ENCODE results near the gene SPAG16.
"Not testable (repeated sequence)": the region's sequence is repeated elsewhere in the genome, so short reads cannot be mapped to it uniquely, and the experiment has no call there.

SPAG16 gene

DNA sequence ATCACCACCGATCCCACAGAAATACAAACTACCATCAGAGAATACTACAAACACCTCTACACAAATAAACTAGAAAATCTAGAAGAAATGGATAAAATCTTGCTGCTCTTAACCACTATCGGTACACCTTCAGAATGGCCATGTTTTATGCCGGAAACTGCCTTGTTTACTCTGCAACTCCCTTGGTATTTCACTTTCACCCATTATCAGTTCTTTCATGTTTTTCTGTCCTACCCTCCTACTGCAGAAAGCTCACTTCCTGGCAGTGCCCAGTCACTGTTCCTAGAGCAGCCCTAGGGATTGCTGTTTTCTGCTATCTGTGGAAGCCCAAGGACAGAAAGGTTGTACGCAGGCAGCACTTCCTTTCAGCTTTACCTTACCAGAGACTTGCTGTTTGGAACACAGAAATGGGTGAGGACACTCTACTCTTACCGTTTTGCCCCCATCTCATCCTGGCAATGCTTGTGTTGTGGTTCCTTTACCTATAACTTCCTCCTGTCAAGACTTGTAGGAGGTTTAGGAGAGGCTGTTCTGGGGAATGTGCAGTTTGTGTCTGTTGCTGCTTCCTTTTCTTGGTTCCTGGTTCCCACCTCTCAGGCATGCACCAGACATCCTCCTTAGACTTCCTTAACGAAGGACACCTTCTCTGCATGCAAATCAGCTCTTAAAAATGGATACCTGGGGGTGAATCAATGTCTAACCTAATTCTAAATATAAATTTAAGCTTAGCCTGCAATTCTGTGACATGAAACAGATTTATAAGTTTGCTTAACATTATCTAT, 394.4 kb downstream of the SPAG16 start:
- no peak overlapping the region for H3K4me3 ChIP-seq

DNA sequence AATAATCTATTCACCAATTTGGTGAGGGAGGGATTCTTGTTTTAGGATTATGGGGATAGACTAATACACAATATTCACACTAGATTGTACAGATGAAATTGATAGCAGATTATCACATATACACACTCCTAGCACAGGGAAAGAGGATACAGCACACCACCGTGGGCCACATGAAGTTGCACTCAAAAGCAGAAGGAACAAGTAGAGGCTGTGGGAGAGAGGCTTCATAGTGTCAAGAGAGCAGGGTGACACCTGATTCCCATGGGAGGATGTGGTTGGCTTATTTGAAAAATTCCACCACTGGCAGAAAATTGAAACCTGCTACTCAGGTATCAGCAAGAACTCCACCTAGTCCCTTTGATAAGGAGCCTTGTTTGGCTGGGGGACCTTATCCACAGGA, 395.6 kb downstream of the SPAG16 start:
- H3K9ac ChIP-seq, result no peak overlapping the region
- no peaks in the 10 kb centered on the region for H3K36me3 ChIP-seq
- no peaks in the 10 kb centered on the region for H4K20me1 ChIP-seq
- H3K27ac ChIP-seq, result no peak overlapping the region
- no peak for TF ChIP-seq Cebpa-rat (IDR thresholded peaks at IDR 0.05)
- H3K9me3 ChIP-seq, result no peaks in the 10 kb centered on the region
- H3K27me3 ChIP-seq, result no peaks in the 10 kb centered on the region
- H3K4me1 ChIP-seq, result no peaks in the 10 kb centered on the region
- no peak overlapping the region for H3K4me2 ChIP-seq
- H3K4me3 ChIP-seq, result no peak overlapping the region

More for the DNA sequence above, 394.4 kb downstream of the SPAG16 start:
- no peak overlapping the region for H3K27ac ChIP-seq
- no peaks in the 10 kb centered on the region for H4K20me1 ChIP-seq
- no peaks in the 10 kb centered on the region for H3K9me3 ChIP-seq
- TF ChIP-seq Cebpa-rat (IDR thresholded peaks at IDR 0.05), result no peak
- H3K9ac ChIP-seq, result no peak overlapping the region
- no peak overlapping the region for H3K4me2 ChIP-seq
- H3K27me3 ChIP-seq, result no peaks in the 10 kb centered on the region
- H3K36me3 ChIP-seq, result no peaks in the 10 kb centered on the region
- no peaks in the 10 kb centered on the region for H3K4me1 ChIP-seq

DNA sequence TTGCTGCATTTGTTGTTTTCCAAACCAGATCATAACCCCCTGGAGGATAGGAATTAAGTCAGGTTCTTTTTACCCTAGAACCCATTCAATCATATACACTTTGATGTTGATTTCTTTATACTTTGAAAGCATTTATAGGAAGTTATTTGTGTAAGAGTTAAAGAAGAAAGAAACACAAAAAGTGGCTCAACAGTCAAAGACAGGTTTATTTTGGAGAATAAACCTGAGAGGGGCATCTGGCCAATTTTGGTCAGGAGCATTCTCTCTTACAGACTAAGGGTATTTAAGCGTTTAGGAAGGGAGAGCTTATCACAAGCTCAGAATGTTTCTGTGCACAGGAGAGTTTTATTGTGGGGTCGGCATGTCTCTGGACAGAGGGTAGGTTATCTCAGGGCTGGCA, 398.0 kb downstream of the SPAG16 start:
- TF ChIP-seq Cebpa-rat (IDR thresholded peaks at IDR 0.05), result no peak
- no peaks in the 10 kb centered on the region for H3K4me1 ChIP-seq
- H3K9me3 ChIP-seq, result no peaks in the 10 kb centered on the region
- H3K27me3 ChIP-seq, result no peaks in the 10 kb centered on the region
- H3K4me2 ChIP-seq, result no peak overlapping the region
- H3K36me3 ChIP-seq, result no peaks in the 10 kb centered on the region
- H3K4me3 ChIP-seq, result no peak overlapping the region
- no peak overlapping the region for H3K27ac ChIP-seq
- no peaks in the 10 kb centered on the region for H4K20me1 ChIP-seq
- no peak overlapping the region for H3K9ac ChIP-seq

DNA sequence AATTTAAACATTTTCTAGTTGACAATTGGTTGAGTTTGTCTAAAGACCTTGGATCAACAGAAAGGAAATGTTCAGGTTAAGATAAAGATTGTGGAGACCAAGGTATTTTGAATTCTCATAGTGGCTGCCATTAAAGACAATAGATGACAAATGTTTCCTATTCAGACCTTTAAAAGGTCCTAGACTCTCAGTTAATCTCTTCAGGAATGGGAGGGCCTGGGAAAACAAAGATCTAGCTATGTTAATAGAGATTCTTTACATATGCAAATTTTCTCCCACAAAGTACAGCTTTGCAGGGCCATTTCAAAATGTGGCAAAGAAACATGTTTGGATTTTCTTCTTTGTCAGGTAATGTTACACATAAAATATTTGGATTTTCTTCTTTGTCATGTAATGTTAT, 403.9 kb downstream of the SPAG16 start:
- no peaks in the 10 kb centered on the region for H3K4me1 ChIP-seq
- no peaks in the 10 kb centered on the region for H3K36me3 ChIP-seq
- no peak overlapping the region for H3K4me2 ChIP-seq
- H3K4me3 ChIP-seq, result no peak overlapping the region
- H3K9ac ChIP-seq, result no peak overlapping the region
- no peak for TF ChIP-seq Cebpa-rat (IDR thresholded peaks at IDR 0.05)
- H4K20me1 ChIP-seq, result no peaks in the 10 kb centered on the region
- H3K27ac ChIP-seq, result no peak overlapping the region
- no peaks in the 10 kb centered on the region for H3K27me3 ChIP-seq
- no peaks in the 10 kb centered on the region for H3K9me3 ChIP-seq

DNA sequence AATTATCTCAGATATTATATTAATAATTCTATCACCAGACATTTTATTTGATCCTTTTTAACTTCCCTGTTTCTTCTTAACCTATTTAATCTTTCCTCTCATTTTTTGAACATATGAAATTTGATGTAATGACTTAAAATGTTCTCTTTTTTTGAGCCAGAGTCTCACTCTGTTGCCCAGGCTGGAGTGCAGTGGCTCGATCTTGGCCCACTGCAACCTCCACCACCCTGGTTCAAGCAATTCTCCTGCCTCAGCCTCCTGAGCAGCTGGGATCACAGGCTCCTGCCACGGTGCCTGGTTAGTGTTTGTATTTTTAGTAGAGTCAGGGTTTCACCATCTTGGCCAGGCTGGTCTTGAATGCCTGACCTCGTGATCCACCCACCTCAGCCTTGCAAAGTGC, 404.6 kb downstream of the SPAG16 start:
- not testable (repeated sequence) for H3K36me3 ChIP-seq, H3K4me3 ChIP-seq, H4K20me1 ChIP-seq, H3K4me1 ChIP-seq, H3K4me2 ChIP-seq, H3K9ac ChIP-seq, H3K27ac ChIP-seq, H3K9me3 ChIP-seq, H3K27me3 ChIP-seq

DNA sequence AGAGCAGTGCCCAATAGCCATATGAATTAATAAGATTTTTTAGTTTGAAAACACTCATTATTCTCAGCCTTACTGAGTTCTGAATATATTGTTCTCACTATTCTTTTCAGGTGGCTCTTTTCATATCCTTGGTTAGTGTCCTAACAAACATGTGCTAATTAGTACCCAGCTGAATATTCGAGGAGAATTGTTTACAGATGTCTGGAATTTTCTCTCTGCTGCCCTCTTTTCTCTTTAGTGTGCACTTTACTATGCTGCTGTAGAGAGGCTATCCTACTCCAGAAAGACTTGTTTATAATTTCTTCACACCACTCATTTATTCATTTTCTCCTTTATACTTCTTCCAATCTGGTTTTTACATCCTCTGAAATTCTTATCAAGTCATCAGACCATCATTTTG, 405.3 kb downstream of the SPAG16 start:
- H3K4me1 ChIP-seq, result no peaks in the 10 kb centered on the region
- no peaks in the 10 kb centered on the region for H3K9me3 ChIP-seq
- no peaks in the 10 kb centered on the region for H4K20me1 ChIP-seq
- H3K27me3 ChIP-seq, result no peaks in the 10 kb centered on the region
- H3K4me2 ChIP-seq, result no peak overlapping the region
- H3K27ac ChIP-seq, result no peak overlapping the region
- no peaks in the 10 kb centered on the region for H3K36me3 ChIP-seq
- no peak overlapping the region for H3K4me3 ChIP-seq
- no peak overlapping the region for H3K9ac ChIP-seq
- TF ChIP-seq Cebpa-rat (IDR thresholded peaks at IDR 0.05), result no peak

DNA sequence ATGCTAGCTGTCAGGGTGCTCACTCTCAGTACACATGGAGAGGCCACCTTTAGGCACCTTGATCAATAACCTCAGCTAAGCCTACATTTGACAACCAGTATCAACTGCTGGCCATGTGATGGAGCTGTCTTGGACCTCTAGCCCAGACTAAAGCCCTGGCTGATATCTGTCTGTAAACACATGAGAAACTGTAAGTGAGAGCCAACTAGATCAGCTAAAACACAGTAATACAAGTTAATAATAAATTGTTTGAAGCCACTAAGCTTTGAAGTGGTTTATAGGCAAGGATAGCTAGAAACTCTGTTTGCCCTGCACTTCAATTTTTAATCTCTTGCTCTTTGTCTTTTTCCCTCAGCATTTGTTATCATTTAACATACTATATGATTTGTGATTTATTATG, 407.1 kb downstream of the SPAG16 start:
- H3K36me3 ChIP-seq, result no peaks in the 10 kb centered on the region
- no peak overlapping the region for H3K4me3 ChIP-seq
- H3K9me3 ChIP-seq, result no peaks in the 10 kb centered on the region

DNA sequence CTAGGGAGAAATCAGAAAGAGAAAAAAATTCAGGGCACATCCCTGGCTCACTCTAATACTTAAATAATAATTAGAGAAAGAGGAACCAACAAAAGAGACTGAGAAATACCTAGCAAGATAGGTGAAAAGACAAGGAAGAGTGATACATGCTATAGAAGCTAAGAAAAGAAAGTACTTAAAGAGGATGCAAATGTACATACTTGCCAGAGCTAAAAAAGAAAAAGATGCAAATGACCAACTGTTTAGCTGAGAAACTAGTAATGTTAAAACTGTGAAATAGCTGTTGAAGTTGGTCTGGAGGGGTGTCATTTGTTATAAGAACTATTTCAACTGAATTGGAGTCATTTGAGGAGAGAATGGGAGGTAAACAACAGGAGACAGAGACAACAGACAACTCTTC, 412.2 kb downstream of the SPAG16 start:
- H3K4me1 ChIP-seq, result no peaks in the 10 kb centered on the region
- H3K27me3 ChIP-seq, result no peaks in the 10 kb centered on the region
- H4K20me1 ChIP-seq, result no peaks in the 10 kb centered on the region
- no peak overlapping the region for H3K9ac ChIP-seq
- H3K27ac ChIP-seq, result no peak overlapping the region
- H3K9me3 ChIP-seq, result peaks cover 3% of the 10 kb centered on the region
- H3K4me2 ChIP-seq, result no peak overlapping the region
- H3K4me3 ChIP-seq, result no peak overlapping the region
- no peak for TF ChIP-seq Cebpa-rat (IDR thresholded peaks at IDR 0.05)
- no peaks in the 10 kb centered on the region for H3K36me3 ChIP-seq

More for the DNA sequence above, 407.1 kb downstream of the SPAG16 start:
- no peak overlapping the region for H3K27ac ChIP-seq
- no peak for TF ChIP-seq Cebpa-rat (IDR thresholded peaks at IDR 0.05)
- no peaks in the 10 kb centered on the region for H3K4me1 ChIP-seq
- no peaks in the 10 kb centered on the region for H4K20me1 ChIP-seq
- H3K9ac ChIP-seq, result no peak overlapping the region
- no peaks in the 10 kb centered on the region for H3K27me3 ChIP-seq
- no peak overlapping the region for H3K4me2 ChIP-seq

DNA sequence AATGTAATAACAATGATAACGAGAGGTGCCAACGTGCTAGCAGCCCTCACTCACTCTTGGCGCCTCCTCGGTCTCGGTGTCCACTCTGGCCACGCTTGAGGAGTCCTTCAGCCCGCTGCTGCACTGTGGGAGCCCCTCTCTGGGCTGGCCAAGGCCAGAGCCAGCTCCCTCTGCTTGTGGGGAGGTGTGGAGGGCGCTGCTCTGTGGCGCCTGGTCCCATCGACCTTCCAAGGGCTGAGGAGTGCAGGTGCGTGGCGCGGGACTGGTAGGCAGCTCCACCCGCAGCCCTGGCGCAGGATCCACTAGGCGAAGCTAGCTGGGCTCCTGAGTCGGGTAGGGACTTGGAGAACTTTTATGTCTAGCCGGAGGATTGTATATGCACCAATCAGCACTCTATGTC, 417.1 kb downstream of the SPAG16 start:
- not testable (repeated sequence) for H4K20me1 ChIP-seq, H3K27ac ChIP-seq, H3K4me2 ChIP-seq, H3K4me3 ChIP-seq, H3K36me3 ChIP-seq, H3K27me3 ChIP-seq, H3K4me1 ChIP-seq, H3K9ac ChIP-seq
- peaks cover 11% of the 10 kb centered on the region for H3K9me3 ChIP-seq

DNA sequence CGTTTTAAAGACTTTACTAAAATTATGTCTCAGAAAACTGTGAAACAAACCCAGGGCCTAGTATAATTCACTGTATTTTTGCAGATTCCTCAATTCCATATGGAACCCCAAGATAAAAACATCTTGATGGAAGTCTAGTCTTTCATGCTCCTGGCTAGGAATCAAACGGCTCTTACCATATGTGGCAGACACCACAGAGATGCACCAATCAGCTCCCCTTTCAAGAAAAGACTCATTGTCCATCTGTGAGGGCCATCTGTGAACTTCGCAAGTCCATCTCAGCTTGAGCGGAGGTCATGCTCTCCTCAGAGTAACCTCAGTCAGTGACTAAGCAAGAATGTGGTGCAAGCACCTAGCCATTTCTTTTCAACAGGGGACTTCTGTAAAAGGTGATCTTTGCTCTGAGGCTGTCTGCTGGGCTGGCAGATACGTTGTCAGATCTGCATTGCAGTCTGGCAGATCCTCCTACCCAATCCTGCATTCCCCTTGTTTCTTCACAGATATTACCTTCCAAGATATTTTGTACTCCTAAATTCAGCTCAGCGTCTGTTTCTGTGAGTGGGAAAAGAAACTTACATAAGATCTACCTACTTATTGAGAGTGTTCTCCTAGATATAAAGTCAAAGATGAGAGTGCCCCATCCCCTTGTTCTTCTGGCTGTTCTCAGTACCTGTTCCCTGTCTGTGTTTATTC, 419.3 kb downstream of the SPAG16 start:
- H3K27ac ChIP-seq, result no peak overlapping the region

More for the DNA sequence above, 419.3 kb downstream of the SPAG16 start:
- Histone ChIP-seq H3K4me3 (no peak overlapping the region), H3K27me3 (no peaks in the 10 kb centered on the region), H3K4me1 (no peaks in the 10 kb centered on the region), H3K36me3 (no peaks in the 10 kb centered on the region), H4K20me1 (no peaks in the 10 kb centered on the region), H3K9ac (no peak overlapping the region), H3K9me3 (peaks cover 11% of the 10 kb centered on the region), H3K4me2 (no peak overlapping the region)
- TF ChIP-seq Cebpa-rat (IDR thresholded peaks at IDR 0.05), result no peak

Data from BLaER1 (cell line).